ENCODE data around the gene FBXO38.

Gene FBXO38, protein sequence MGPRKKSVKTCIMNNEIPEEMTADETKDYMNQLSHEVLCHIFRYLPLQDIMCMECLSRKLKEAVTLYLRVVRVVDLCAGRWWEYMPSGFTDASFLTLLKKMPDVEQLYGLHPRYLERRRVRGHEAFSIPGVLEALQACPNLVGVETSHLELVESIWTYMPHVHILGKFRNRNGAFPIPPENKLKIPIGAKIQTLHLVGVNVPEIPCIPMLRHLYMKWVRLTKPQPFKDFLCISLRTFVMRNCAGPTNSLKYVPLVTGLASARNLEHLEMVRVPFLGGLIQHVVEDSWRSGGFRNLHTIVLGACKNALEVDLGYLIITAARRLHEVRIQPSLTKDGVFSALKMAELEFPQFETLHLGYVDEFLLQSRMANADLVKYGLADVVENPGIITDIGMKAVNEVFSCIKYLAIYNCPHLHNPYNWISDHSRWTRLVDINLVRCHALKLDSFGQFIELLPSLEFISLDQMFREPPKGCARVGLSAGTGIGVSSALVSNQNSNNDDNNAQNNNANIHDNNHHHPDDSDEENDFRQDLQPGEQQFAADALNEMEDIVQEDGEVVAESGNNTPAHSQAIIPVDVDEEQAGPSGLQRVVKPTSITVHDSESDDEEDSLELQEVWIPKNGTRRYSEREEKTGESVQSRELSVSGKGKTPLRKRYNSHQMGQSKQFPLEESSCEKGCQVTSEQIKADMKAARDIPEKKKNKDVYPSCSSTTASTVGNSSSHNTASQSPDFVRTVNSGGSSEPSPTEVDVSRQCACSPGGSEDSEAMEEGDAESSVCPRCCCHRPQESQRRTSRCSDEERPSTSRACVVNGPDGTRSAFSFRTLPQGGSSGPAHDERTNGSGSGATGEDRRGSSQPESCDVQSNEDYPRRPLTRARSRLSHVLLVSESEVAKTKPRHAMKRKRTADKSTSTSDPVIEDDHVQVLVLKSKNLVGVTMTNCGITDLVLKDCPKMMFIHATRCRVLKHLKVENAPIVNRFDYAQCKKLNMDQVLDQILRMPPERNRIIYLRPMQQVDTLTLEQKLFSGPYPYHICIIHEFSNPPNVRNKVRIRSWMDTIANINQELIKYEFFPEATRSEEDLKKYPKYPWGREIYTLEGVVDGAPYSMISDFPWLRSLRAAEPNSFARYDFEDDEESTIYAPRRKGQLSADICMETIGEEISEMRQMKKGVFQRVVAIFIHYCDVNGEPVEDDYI

DNA sequence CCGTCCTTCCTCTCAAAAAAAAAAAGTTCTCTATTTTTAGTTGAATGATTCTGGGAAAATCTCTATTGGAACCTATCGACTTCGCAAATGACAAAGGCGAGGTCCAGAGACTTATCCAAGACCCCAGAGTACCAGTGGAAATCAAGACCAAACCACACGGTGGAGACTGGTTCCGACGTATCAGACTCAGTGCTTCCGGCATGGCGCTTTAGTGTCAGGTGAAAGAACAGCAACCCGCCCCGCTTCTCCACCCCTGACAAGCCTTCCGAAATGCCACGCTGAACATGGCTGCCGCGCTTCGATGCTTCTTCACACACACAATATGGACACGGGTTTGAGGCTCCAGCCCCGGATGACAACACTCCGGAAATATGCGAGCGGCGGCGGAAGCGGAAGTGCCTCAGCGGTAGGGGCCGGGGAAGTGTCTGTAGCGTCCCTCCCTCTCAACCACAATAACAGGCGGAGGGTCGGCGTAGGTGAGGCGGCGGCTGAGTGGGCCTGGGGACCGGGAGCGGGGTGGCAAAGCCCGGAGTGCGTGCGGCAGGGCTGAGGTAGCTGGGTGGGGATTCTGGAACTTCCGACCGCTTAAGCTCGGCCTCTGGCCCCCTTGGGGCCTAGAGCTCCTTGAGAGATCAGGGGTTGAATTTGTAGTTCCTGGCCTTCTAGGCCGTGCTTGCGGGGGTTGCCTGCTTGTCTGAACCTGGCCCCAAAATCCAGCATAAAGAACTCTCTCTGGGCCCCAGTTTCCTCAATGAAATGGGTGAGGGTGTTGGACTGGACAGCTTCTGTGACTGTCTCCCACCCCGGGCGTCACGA, at the start of gene FBXO38:
FBXO38 (plus strand) TSS at position 395 of the 816 bp plus-strand sequence. CDS start 10,819 bp downstream, outside the sequence.
- DNase-seq = peak; percentile 98

GRCh38 chr5:148335259-148335658, 48.5 kb upstream of the FBXO38 start, which contains the start of gene SPINK9:
Gene SPINK9 (plus strand): TSS chr5:148335559. CDS start chr5:148335614, 55 bp downstream.
- no peak for DNase-seq

DNA sequence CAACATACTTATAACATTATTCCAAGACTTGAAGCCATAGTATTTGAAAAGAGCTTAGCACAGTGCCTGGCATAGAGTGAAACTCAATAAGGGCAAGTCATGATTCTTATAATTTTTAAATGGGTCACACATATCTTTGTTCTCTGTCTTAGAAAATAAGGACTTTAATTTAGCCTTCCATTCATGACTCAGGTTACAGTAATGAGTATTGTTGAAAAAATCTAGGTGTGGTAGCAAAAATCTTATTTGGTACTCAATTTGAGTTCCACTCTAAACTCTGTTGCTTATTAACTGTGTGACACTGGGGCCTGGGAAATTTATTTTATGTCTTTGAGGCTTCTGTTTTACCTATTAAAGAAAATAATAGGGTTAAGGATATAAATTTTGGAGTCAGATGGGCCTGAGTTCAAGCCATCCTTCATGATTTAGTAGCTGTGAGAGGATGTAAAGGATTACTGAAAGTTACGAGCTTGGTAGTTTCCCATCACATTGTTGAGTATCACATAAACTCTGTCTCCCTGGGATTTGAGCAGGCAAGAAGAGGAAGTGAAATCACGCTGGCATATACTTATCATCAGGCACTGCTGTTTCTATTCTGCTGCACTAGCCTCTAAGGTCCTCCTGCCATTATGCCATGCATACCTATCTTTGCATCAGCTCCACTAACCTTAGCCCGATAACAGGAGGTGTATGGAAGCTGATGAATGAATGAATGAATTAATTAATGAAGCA, 46.9 kb upstream of the FBXO38 start:
- peak; percentile 7 for DNase-seq

- DNase-seq = no peak
Measured at GRCh38 chr5:148342371-148343045, 41.2 kb upstream of the FBXO38 start.

GRCh38 chr5:148343046-148343407, 40.7 kb upstream of the FBXO38 start:
- DNase-seq = peak; percentile 5

- peak; percentile 58 for DNase-seq
Measured at GRCh38 chr5:148343603-148344487, 39.9 kb upstream of the FBXO38 start.

DNA sequence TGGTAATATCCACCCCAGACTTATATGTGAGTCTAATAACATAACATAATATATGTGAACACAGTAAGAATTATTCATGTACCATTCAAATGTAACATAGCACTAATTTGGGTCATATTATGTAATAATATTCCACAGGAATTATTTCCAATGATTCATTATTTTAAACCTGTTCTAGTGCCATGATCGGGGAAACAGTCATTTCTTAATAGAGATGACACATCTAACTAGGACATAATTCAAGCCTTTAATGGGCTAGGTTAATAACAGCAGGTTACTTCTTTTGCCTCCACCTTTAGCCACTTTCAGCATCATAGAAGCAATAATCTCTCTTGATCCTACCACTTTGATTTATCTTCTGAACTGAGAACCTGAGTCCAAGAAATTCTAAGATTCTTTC, 36.1 kb upstream of the FBXO38 start:
- DNase-seq = no peak

DNA sequence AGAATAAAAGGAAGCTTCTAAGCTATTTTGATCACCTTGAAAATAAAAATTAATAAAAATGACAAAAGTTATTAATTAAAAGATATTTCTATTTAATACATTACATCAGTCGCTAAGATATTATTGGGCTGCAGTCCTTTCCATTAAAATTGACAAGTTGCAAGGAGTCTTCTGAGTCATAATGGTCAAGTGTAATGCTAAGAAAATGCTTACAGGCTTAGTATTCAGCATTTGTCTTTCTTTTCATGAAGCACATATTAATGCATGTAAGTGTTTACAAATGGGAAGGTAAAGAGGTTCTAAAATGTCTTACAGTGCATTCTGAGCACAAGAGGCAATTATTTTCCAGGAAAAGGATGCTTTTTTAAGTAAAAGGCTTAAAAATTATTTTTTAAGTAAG, 31.1 kb upstream of the FBXO38 start:
- DNase-seq = no peak

GRCh38 chr5:148353634-148354033, 30.1 kb upstream of the FBXO38 start:
- DNase-seq = no peak

DNA sequence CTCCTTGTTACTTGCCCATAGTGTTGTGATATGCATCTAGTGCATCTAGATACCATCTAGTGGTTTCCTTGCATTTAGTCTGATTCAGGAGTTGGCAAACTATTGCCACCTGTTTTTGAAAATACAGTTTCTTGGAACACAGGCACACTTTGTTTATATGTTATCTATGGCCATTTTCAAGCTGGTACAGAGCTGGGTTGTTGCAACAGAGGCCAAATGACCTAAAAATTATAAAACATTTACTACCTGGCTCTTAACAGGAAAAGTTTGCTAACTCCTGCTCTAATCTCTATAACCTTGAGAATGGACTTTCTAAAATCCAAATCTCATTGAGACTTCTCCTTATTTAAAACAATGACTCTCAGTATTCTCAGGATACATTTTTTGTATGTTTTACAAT, 19.4 kb upstream of the FBXO38 start:
- peak; percentile 43 for DNase-seq

DNA sequence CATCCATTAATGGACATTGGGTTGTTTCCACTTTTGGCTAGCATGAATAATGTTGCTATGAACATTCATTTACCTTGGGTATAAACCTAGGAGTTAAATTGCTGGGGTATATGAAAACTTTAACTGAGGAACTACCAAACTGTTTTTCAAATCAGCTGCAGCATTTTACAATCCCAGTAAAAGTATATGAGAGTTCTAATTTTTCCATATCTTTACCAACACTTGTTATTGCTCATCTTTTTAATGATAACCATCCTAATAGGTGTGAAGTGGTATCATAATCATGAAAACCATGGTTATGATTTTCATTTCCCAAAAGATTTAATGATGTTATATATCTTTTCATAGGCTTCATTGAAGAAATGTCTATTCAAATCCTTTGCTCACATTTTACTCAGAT, 15.5 kb upstream of the FBXO38 start:
- DNase-seq = no peak

DNA sequence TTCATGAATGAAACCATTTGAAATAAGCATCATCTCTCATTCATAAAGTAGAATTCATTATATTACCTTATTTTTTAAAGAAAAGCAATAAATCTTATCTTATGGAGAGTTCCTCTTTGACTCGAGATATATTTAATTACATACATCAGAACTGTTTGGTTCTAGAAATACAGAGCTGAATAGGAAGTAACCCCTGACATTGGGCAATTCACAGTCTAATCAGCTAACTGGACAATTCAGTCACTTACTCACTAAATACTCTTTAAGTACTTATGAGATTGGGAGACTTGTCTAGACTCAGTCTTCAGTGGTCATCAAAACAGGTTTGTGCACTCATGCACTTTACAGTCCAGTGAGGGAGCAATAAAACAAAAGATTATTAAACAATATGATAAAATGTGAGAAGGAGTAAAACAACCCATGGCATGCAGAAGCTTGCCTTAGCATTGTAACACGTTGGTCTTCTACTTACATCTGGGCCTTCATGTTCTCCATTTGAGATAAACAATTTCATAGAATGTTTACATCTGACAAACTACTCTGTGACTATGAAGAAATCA, 11.5 kb upstream of the FBXO38 start:
- peak; percentile 49 for DNase-seq

- DNase-seq = no peak
Measured at GRCh38 chr5:148372893-148373292, 10.9 kb upstream of the FBXO38 start.

DNA sequence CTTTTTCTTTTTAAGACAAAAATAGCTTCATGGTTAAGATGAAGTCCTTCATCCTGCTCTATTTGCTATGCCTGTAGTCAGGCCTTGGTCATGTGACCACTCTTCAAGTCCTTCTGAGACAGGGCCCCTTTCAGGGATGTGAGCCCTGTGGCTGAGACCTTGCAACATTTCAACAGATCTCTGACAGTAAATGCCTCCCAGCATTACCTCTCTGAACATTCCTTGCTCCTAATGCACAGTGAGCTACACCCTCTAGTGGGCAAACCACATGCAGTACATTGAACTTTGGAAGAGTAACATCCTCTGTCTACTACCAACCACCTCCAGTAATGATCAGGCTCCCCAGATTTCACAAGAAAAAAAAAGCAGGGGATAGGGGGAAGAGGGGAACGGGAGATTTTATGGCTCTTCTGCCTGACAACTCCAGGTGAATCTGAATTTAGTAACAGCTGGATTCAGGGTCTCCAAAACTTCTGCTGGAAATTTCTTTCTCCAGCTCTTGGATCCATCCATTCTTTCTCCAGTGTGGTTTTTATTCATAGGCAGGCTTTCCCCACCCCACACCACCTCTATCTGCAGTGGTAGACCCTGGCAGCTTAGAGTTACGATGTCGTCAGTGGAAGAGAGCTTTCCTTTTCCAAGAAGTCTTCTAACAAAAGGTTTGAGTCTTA, 8.9 kb upstream of the FBXO38 start:
- DNase-seq = peak; percentile 82

- DNase-seq = no peak
Measured at GRCh38 chr5:148376198-148376597, 7.6 kb upstream of the FBXO38 start.

DNA sequence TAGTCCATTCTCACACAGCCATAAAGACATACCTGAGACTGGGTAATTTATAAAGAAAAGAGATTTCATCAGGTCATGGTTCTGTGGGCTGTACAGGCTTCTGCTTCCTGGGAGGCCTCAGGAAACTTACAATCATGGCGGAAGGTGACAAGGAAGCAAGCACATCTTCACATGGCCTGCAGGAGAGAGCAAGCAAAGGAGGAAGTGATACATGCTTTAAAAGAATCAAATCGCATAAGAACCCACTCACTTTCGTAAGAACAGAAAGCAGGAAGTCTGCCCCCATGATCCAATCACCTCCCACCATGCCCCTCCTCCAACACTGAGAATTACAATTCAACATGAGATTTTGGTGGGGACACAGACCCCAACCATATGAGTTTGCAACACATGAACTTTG, 5.1 kb upstream of the FBXO38 start:
- DNase-seq = peak; percentile 12

GRCh38 chr5:148379340-148379739, 4.4 kb upstream of the FBXO38 start:
- DNase-seq = no peak

DNA sequence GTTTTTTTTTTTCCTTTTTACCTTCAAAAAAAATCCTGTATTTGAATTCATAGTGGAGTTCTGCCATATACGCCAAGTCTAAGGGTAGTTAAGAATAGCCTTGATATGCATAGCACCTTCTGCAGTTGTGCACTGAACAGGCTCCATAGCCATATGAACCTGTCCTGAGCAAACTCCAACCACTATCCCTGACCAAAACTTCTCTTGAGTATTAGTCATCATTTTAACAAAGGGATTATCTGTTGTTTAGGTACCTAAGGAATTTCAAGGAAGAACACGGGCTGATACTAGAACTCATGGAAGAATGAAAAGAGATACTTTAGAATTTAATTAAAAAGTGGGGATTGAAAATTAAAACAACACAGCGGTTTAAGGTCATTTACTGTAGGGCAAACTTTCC, 1.9 kb upstream of the FBXO38 start:
- no peak for DNase-seq

DNA sequence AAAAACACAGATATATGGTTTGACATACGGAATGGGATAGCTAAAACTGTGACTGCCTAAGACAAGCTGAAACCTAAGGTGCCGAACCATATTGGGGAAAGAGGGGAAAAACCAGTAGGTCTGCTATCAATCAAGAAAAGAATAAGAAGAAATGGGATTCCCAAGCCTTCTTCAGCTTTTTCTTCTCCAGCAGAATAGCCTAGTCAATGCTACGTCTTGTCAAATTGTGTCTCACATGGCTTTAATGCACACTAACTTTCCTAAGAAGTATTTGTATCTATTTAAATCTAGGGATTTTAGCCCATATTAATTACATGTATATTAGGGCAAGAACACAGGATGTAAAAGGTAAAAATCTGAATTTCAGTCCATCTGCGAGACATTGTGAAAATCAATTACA, 797 bp upstream of the FBXO38 start:
- DNase-seq = no peak

Measured in hematopoietic multipotent progenitor cell treated with erythropoietin and hydrocortisone succinate and interleukin-3 and kit ligand, for 4 days (in vitro differentiated cells).